Right lobe of liver (tissue), 6 donors: ENCODE results near the gene MAG. TPM values are rescaled to one million over a fixed set of nuclear protein-coding genes. Genes with fewer than 3 reads are reported as not detected.

Source experiments
- ATAC-seq, 4 donors: fragments of 200-7000 bp; cut with Tn5 transposase; one replicate each; pipeline ENCODE4 v1.9.1; 2020; ENCODE audit warnings: mild to moderate bottlenecking in 4 of 4, moderate library complexity in 4 of 4
- DNase-seq, 3 donors: peaks; one replicate each; pipeline ENCODE4 v3.0.0-alpha.2; 2020
- H3K27ac ChIP-seq, 3 donors: fragments of 200-600 bp; one replicate each; pipeline ENCODE4 v1.8.0; 2022
- H3K27me3 ChIP-seq, 2 donors: fragments of 200-600 bp; one replicate each; pipeline ENCODE4 v1.8.0; 2022
- H3K36me3 ChIP-seq, 4 donors: fragments of 200-600 bp; sonication (generic) in 1 of 4; one replicate each; pipeline versions ENCODE4 v1.5.1 to v1.8.0; 2017 to 2022; ENCODE audit warnings: control low read depth in 1 of 4
- H3K4me1 ChIP-seq, 4 donors: fragments of 200-600 bp; sonication (generic) in 1 of 4; one replicate each; pipeline versions ENCODE4 v1.5.1 to v1.8.0; 2017 to 2022; ENCODE audit warnings: control low read depth in 1 of 4
- H3K4me3 ChIP-seq, 3 donors: fragments of 200-600 bp; one replicate each; pipeline ENCODE4 v1.8.0; 2022
- H3K9me3 ChIP-seq, 4 donors: fragments of 200-600 bp; sonication (generic) in 1 of 4; one replicate each; pipeline versions ENCODE4 v1.5.1 to v1.8.0; 2017 to 2022; ENCODE audit warnings: control low read depth in 1 of 4
- POLR2A ChIP-seq: fragments of 450-650 bp; IDR thresholded peaks from one replicate; pipeline ENCODE4 v1.6.1; 2017; ENCODE audit warnings: antibody characterized with exemption, mild to moderate bottlenecking
- WGBS: methylation state at CpG from one replicate; pipeline ENCODE4 v1.1.6; 2018; ENCODE audit warnings: low coverage, low lambda C conversion rate; ENCODE audit not compliant: insufficient coverage; ENCODE audit errors: missing lambda C conversion rate; 5-methylcytosine and 5-hydroxymethylcytosine counted together
- intact Hi-C, 2 donors: fragments of 100-400 bp; cut with DNase I; formaldehyde crosslinking; loops; one replicate each; pipeline versions ENCODE4 v1.11.2 to v1.14.1; 2022
- total RNA-seq, 6 experiments: library from RNA; depleted of rRNA in 2 of 6; stranded (reverse); fragments of >200 nt in 2 of 6; fragmentation: NEBNext Ultra II Directional in 3 of 6; extraction: Animal tissue kit (Norgen Biotek cat#: 25700) in 3 of 6; gene quantifications; one replicate each; pipeline versions ENCODE4 v1.1.0 to v1.2.4, GENCODE V29; 2016 to 2023
- TF ChIP-seq, protein P1 (sequence below), 4 donors: fragments of 200-600 bp in 3 of 4; fragments of 450-650 bp in 1 of 4; IDR thresholded peaks; one replicate each; pipeline versions ENCODE4 v1.5.1 to v1.8.0; 2016 to 2022; ENCODE audit warnings: antibody characterized with exemption in 4 of 4, mild to moderate bottlenecking in 2 of 4
- donor health status: DM: no; HTN: yes; CAD: no.
- donor health status: DM: no; HTN: no; CAD: no.
- donor health status: DM: no; HTN: no; CAD: no.
- donor health status: DM: no; HTN: yes; CAD: no.
- donor health status: DM: no; HTN: yes; CAD: no.

MAG gene
- total RNA-seq, 6 experiments from 2014 or later, result 0.40 TPM; not detected in 5

- Histone ChIP-seq H3K9me3 (no peaks in the 10 kb centered on the region), H3K36me3 (no peaks in the 10 kb centered on the region), H3K27ac (peak overlapping the region in 1 of 3 donors; percentile 13), H3K4me1 (no peaks in the 10 kb centered on the region), H3K27me3 (no peaks in the 10 kb centered on the region), H3K4me3 (no peak overlapping the region)
- ATAC-seq (peak; percentile 34 to 64 (median 44)), DNase-seq (no peak)
- WGBS, result 63% methylated on average over 6 of the region's 12 CpGs
- TF ChIP-seq POLR2A, result no peak
- TF ChIP-seq, protein P1, sequence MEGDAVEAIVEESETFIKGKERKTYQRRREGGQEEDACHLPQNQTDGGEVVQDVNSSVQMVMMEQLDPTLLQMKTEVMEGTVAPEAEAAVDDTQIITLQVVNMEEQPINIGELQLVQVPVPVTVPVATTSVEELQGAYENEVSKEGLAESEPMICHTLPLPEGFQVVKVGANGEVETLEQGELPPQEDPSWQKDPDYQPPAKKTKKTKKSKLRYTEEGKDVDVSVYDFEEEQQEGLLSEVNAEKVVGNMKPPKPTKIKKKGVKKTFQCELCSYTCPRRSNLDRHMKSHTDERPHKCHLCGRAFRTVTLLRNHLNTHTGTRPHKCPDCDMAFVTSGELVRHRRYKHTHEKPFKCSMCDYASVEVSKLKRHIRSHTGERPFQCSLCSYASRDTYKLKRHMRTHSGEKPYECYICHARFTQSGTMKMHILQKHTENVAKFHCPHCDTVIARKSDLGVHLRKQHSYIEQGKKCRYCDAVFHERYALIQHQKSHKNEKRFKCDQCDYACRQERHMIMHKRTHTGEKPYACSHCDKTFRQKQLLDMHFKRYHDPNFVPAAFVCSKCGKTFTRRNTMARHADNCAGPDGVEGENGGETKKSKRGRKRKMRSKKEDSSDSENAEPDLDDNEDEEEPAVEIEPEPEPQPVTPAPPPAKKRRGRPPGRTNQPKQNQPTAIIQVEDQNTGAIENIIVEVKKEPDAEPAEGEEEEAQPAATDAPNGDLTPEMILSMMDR (IDR thresholded peaks at IDR 0.05), result no peak
- intact Hi-C loops, result no loop called here
Measured at GRCh38 chr19:35320065-35320713, 28.2 kb downstream of the MAG start.

DNA sequence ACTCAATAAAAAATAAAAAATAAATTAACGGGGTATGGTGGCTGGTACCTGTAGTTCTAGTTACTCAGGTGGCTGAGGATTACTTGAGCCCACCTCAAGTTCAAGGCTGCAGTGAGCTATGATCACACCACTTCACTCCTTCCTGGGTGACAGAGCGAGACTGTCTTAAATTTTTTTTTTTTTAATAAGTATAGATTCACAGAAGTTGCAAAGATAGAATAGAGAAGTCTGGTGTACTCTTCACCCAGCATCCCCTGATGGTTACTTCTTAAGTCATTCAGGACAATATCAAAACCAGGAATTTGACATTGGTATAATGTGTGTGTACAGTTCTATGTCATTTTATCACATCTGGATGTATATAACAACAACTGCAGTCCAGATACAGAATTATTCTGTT lies 29.3 kb downstream of the MAG start:
- WGBS, result 75% methylated on average over 2 of the region's 2 CpGs
- ATAC-seq, result no peak
- Histone ChIP-seq H3K27ac (no peak overlapping the region), H3K4me1 (no peaks in the 10 kb centered on the region), H3K36me3 (no peaks in the 10 kb centered on the region), H3K27me3 (no peaks in the 10 kb centered on the region), H3K4me3 (no peak overlapping the region), H3K9me3 (no peaks in the 10 kb centered on the region)
- intact Hi-C loops, result no loop called here
- no peak for DNase-seq
- TF ChIP-seq POLR2A, result no peak
- TF ChIP-seq, protein P1 (IDR thresholded peaks at IDR 0.05), result no peak

DNA sequence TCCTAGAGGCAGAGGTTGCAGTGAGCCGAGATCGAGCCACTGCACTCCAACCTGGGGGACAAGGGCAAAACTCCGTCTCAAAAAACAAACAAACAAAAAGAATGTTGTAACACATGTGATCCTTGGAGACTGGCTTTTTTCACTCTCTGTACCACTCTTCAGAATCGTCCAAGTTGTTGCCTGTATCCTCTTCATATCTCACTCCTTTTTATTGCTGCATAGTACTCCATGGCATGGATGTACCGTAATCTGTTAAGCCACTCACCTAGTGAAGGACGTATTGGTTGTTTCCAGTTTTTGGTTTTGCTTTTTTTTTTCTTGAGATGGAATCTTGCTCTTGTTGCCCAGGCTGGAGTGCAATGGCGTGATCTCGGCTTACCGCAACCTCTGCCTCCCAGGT lies 30.1 kb downstream of the MAG start:
- no peak overlapping the region for H3K27ac ChIP-seq
- TF ChIP-seq, protein P1 (IDR thresholded peaks at IDR 0.05), result no peak
- no peak for TF ChIP-seq POLR2A
- 69% methylated on average over 8 of the region's 9 CpGs for WGBS
- H3K4me3 ChIP-seq, result no peak overlapping the region
- DNase-seq (no peak), ATAC-seq (no peak)
- H3K4me1 ChIP-seq, result no peaks in the 10 kb centered on the region
- H3K9me3 ChIP-seq, result no peaks in the 10 kb centered on the region
- intact Hi-C loops, result no loop called here
- H3K36me3 ChIP-seq, result no peaks in the 10 kb centered on the region
- no peaks in the 10 kb centered on the region for H3K27me3 ChIP-seq

DNA sequence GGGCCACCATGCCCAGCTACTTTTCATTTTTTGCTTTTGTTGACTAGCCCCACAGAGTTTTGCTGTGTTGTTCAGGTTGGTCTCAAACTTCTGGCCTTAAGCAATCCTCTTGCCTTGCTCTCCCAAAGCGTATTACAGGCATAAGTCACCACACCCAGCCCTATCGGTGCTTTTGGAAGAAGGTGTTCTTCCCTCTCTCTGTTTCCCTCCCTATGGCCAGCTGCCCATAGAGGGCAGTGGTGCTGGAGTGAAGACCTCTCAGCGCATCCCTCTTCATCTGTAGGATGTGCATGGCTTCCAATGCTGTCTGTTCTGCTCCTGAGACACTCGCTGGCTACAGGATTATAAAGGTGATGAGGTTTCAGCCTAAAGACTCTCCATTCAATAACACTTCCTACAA lies 35.7 kb downstream of the MAG start:
- DNase-seq (no peak), ATAC-seq (peak in 3 of 4 donors; percentile 31 to 49 (median 43))
- no peaks in the 10 kb centered on the region for H3K36me3 ChIP-seq
- TF ChIP-seq POLR2A, result no peak
- TF ChIP-seq, protein P1 (IDR thresholded peaks at IDR 0.05), result peak in 3 of 4 donors; percentile 10 to 18 (median 17)
- intact Hi-C loops, result no loop called here
- H3K27me3 ChIP-seq, result no peaks in the 10 kb centered on the region
- no peak overlapping the region for H3K4me3 ChIP-seq
- 65% methylated on average over 4 of the region's 4 CpGs for WGBS
- H3K9me3 ChIP-seq, result no peaks in the 10 kb centered on the region
- no peaks in the 10 kb centered on the region for H3K4me1 ChIP-seq
- no peak overlapping the region for H3K27ac ChIP-seq
